Erythroblast (primary cell): ENCODE measurements around the gene ZNF579.
"Not testable (repeated sequence)": the region's sequence is repeated elsewhere in the genome, so short reads cannot be mapped to it uniquely, and the experiment has no call there.

Experiments used
- DNase-seq, 2 experiments: peaks; one replicate each; lab custom pipeline; 2025; lab: John Stamatoyannopoulos, UW
- GATA1 ChIP-seq: IDR thresholded peaks from 2 replicates; pipeline ENCODE4 v1.6.1; 2011; ENCODE audit warnings: low read depth, mild to moderate bottlenecking, control low read depth, low read length, moderate library complexity
- POLR2A ChIP-seq: IDR thresholded peaks from 2 replicates; pipeline ENCODE4 v1.6.1; 2011; ENCODE audit warnings: mild to moderate bottlenecking, low read length

The ZNF579 gene

GRCh38 chr19:55541091-55541490, 39.6 kb downstream of the ZNF579 start:
- TF ChIP-seq GATA1 (no peak), POLR2A (no peak)
- DNase-seq = no peak

- TF ChIP-seq POLR2A = no peak
- TF ChIP-seq GATA1 = no peak
- no peak for DNase-seq
Observed at GRCh38 chr19:55540619-55541018, 40.0 kb downstream of the ZNF579 start.

GRCh38 chr19:55539090-55539984, 41.3 kb downstream of the ZNF579 start:
- TF ChIP-seq POLR2A (no peak), GATA1 (no peak)
- no peak for DNase-seq

- no peak for DNase-seq
- TF ChIP-seq GATA1 = no peak
- no peak for TF ChIP-seq POLR2A
Observed at GRCh38 chr19:55538132-55538531, 42.5 kb downstream of the ZNF579 start.

- TF ChIP-seq GATA1 = no peak
- no peak for TF ChIP-seq POLR2A
- no peak for DNase-seq
Observed at GRCh38 chr19:55537741-55538111, 42.9 kb downstream of the ZNF579 start.

- DNase-seq = no peak
- TF ChIP-seq POLR2A = no peak
- no peak for TF ChIP-seq GATA1
Observed at GRCh38 chr19:55536951-55537740, 43.5 kb downstream of the ZNF579 start, which contains the start of gene SBK2. SBK2 (minus strand) TSS chr19:55537133; CDS start chr19:55536294, 839 bp downstream.

GRCh38 chr19:55536366-55536765, 44.3 kb downstream of the ZNF579 start:
- no peak for DNase-seq
- TF ChIP-seq GATA1 (no peak), POLR2A (no peak)

GRCh38 chr19:55535965-55536350, 44.7 kb downstream of the ZNF579 start:
- TF ChIP-seq POLR2A = no peak
- TF ChIP-seq GATA1 = no peak
- DNase-seq = no peak

- no peak for TF ChIP-seq GATA1
- TF ChIP-seq POLR2A = no peak
- no peak for DNase-seq
Observed at GRCh38 chr19:55535173-55535964, 45.3 kb downstream of the ZNF579 start.

- DNase-seq = not testable (repeated sequence)
Observed at GRCh38 chr19:55534280-55534679, 46.4 kb downstream of the ZNF579 start.

- no peak for DNase-seq
- no peak for TF ChIP-seq GATA1
- no peak for TF ChIP-seq POLR2A
Observed at GRCh38 chr19:55530996-55531395, 49.7 kb downstream of the ZNF579 start.

- TF ChIP-seq GATA1 (no peak), POLR2A (no peak)
- DNase-seq = no peak
Observed at GRCh38 chr19:55529636-55530234, 50.9 kb downstream of the ZNF579 start.
